Measurements from ENCODE around the gene VSX2.

- TF ChIP-seq POLR2A (IDR thresholded peaks at IDR 0.05) (no peak), CTCF (IDR thresholded peaks at IDR 0.05) (no peak)
Measured at GRCh38 chr14:74219277-74220205, 19.7 kb upstream of the VSX2 start.
